ENCODE measurements around the gene SERPINA1.
A peak's percentile ranks its signal among the peaks of the same experiment; 100 is the strongest.

SERPINA1 gene

DNA sequence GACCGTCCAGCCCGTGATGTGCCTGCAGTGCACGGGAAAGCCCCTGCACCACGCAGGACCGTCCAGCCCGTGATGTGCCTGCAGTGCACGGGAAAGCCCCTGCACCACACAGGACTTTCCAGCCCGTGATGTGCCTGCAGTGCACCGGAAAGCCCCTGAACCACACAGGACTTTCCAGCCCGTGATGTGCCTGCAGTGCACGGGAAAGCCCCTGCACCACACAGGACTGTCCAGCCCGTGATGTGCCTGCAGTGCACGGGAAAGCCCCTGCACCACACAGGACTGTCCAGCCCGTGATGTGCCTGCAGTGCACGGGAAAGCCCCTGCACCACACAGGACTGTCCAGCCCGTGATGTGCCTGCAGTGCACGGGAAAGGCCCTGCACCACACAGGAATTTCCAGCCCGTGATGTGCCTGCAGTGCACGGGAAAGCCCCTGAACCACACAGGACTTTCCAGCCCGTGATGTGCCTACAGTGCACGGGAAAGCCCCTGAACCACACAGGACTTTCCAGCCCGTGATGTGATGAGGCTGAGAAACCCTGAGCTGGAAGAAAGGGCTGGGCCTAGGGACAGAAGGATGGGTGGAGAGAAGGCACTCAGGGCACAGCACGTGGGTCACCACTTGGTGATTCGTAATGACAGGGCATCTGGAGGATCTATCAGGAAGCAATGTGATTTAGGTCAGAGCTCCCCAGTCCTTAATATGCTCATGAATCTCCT, 42.2 kb downstream of the SERPINA1 start:
- peak; percentile 71 for DNase-seq (ENCODE audit: low read depth)

DNA sequence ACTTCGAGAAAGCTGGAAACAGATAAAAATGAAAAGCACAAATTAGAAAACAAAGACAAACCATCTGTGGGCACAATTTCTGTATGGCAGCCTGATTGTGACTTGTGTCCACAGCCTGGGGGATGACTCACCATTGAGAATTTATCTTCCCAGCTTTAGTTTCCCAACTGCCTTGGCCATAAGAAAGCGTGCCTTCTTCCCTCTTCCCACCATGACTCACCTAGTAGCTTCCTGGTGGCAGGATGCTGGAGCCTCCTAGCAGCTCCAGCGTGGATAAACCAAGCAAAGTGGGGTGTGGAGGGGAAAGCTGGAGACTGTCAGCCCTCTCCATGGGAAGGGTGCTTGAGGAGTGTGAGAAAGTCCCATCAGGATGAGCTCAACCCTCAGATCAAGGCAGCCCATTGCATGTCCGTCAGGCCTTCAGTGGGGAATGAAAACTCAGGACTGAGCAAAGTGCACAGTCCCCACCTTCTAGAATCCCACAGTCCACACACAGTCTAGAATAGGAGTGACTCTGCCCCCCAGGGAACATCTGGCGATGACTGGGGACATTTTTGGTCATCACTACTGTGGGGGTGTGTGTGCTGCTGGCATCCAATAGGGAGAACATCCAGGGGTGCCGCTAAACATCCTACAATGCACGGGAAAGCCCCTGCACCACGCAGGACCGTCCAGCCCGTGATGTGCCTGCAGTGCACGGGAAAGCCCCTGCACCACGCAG, 42.9 kb downstream of the SERPINA1 start:
- DNase-seq (ENCODE audit: low read depth) = no peak

DNA sequence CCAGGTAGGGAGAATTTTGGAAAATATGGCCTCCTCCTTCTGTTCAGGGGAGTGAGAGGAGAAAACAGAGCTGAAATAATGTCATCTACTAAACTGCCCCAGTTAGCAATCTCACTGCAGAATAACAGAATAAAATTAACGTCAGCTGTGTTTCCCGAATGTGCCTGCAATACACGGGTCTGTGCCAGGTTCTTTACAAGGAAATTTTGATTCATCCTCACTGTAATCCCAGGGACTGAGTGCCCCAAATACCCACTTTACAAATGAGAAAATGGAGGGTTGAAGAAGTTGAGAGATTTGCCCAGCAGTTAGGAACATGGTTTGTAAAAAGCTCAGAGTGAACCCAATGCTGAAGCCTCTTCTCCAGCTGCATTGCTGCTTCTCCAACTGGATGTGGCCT, 44.0 kb downstream of the SERPINA1 start:
- no peak for DNase-seq (ENCODE audit: low read depth)

DNA sequence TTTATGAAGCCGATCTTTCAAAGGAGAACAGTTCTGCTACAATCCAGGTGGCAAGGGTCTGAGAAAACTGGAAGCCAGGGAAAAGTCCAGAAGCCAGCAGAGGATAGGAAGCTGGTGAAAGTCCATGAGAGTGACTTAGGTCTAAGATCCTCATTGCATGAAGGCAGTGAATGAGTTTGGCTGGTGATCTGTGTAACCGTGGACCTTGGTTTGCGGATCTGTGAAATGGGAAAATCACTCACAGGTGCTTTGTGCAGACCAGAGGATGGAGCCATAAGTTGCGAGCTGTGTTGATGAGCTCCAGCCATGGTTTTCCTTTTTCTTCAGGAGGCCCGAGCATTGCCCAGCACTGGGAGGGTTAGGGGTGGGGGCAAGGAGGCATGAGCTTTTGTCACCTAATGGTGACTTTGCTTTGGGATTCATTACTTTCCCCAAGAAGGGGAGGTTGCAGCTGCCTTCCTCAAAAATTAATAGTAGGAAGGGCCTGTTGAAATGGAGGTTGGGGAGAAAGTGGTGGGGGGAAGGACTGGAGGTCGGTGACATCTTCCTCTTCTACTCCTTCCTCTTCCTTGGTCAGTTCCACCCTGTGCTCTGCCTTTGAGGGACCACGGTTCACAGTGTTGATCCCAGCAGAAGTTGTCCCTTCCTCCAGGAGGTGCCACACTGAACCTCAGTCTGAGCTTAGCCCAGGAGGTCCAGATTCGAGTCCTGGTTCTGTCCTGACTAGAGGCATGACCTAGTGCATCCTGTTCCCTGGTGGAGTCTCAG, 45.0 kb downstream of the SERPINA1 start:
- no peak for DNase-seq (ENCODE audit: low read depth)

GRCh38 chr14:94342334-94342934, 46.0 kb downstream of the SERPINA1 start:
- peak; percentile 21 for DNase-seq (ENCODE audit: low read depth)

DNA sequence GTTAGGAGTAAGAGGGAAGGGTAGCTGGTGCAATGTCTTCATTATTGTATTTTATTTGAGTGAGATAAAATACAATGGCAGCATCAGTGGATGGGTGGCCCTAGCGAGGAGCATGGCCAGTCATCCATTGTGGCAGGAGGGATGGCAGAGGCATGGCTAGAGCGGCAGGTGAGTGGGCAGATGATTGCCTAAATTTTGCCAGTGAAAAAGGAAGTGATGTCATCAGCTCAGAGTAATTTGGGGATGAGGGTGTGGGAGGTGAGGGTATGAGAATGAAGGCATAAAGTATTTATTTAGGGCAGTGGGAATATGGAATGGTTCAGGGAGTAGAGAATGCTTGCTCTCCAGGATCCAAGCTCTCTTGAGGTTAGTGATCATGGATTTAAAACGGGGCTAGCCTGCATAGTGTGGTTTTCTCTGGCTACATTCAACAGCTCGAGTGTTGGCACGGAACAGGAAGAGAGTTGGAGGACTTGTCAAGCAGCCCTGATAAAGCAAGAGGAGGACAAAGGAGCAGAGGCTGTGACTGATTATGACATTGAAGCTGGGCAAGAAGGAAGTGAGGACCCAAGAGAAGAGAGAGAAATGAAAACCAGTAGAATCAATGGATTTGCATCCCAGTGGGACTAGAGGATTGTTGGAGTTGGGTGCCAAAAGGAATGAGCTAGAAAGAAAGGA, 46.6 kb downstream of the SERPINA1 start:
- no peak for DNase-seq (ENCODE audit: low read depth)

DNA sequence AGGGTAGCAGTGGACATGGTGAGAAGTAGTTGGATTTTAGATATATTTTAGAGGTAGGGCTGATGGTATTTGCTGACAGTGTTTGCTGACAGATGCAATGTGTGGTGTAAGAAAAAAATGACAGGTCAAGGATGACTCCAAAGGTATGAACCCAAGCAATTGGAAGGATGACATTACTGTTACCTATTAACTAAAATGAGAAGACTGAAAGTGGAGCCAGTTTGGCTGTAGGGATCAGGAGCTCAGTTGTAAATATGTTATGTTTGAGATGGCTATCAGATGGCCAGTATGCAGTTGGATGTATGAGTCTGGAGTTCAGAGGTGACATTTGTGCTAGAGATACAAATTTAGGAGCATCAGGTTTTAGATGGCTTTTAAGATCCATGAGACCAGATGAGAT, 47.9 kb downstream of the SERPINA1 start:
- no peak for DNase-seq (ENCODE audit: low read depth)

DNA sequence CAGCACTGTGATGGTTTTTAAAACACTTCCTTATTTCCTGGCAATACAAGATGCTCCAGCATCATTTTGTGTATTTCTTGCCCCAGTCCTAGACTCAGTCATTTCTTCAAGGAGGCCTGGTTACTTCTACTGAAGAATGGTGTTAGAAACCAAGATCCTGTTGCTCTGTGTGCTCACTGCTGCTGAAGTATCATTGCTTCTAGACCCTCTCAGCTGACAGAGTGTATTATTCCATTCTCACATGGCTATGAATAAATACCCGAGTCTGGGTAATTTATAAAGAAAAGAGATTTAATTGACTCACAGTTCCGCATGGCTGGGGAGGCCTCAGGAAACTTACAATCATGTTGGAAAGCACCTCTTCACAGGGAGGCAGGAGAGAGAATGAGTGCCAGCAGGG, 50.4 kb downstream of the SERPINA1 start:
- DNase-seq (ENCODE audit: low read depth) = no peak

DNA sequence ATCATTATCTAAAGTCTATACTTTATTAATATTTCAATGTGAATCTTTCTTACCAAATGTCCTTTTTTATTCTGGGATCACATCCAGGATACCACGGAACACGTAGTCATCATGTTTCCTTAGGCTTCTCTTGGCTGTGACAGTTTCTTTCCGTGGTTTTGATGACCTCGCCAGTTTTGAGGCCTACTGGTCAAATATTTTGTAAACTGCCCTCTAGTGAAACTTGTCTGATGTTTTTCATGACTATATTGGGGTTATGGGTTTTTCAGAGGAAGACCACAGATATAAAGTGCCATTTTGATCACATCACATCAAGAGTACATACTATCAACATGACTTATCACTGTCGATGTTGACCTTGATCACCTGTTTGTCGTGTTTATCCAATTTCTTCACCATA, 51.1 kb downstream of the SERPINA1 start:
- DNase-seq (ENCODE audit: low read depth) = no peak

DNA sequence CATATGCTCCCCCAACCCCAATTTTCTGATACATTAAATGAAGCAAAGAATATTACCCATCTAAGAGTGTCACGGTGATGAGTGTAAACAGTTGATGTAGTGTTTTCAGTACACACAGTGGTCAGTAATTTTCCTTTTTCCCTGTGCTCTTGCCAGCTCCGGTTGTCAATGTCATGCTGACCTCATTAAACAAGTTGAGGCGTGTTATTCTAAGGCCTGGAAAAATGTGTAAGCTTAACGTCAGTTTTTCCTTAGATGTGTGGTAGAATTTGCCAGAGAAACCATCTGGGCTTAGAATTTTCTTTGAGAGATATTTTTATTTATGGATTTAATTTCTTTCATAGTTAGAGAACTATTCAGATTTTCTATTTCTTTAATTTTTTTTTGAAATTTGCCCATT, 53.5 kb downstream of the SERPINA1 start:
- DNase-seq (ENCODE audit: low read depth) = no peak

DNA sequence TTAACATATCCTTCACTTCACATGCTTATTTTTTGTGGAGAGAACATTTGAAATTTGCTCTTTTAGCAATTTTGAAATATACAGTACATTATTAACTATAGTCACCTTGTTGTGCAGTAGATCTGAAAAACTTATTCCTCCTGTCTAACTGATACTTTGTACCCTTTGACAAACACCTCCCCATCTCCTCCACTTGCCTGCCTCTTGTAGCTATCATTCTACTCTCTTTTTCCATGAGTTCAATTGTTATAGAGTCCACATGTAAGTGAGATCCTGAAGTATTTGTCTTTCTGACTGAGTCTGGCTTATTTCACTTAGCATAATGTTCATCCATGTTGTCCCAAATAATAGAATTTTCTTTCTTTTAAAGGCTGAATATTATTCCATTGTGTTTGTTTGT, 55.8 kb downstream of the SERPINA1 start:
- no peak for DNase-seq (ENCODE audit: low read depth)

DNA sequence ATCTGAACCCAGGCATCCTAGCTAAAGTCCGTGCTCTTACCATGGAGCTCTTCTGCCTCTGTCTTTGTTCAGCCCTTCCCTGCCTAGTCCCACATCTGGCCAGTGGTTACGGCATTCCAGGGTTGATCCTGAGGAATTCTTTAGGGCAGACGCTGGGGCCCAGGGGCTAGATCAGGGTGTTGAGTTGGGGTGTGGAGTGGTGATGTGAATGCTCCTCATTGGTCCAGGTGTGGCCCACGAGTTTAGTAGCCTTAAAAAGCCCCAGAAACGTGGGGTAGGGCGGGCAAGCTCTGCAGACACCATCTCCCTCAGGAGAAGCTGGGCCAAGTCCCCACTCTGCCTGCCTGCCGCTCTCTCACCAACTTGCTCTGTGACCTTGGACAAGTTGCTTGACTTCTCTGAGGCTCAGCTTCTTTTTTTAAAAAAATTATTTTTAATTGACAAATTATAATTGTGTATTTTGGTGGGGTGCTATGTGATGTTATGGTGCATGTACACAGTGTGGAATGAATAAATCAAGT, 56.3 kb downstream of the SERPINA1 start:
- no peak for DNase-seq (ENCODE audit: low read depth)

DNA sequence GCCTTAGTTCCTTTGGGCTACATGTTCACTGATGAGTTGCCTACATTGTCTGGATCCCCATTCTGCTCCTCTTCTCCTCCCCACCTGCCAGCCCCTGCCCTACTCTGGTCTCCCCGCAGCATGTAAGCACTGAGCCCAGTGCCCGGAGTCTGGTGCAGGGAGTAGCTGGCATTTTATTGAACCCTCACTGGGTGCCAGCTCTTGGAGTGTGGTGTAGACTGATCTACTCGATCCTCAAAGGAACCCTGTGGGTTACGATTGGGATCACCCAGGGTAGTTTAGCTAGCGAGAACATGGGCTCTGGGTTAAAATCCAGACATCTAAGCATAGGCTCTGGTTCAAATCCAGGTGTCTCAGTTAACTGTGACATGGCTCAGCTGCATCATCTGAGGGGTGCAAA, 56.9 kb downstream of the SERPINA1 start:
- no peak for DNase-seq (ENCODE audit: low read depth)

DNA sequence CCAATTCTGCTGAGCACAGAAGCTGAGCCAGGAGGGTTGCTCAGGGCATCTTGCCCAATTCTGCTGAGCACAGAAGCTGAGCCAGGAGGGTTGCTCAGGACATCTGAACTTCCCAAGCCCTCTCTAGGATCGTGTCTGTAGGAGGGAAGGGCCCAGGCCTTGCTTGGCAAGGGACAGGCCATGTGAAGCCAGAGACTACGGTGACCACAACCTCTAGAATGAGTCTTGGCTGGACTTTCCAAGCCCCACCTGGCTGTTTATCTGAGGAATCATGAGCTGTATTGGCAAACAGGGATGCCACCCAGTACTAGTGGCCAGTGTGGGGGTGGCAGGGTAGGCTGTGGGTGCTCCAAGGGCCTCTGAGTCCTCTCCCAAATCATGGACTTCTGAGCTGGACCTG, 57.5 kb downstream of the SERPINA1 start:
- no peak for DNase-seq (ENCODE audit: low read depth)

DNA sequence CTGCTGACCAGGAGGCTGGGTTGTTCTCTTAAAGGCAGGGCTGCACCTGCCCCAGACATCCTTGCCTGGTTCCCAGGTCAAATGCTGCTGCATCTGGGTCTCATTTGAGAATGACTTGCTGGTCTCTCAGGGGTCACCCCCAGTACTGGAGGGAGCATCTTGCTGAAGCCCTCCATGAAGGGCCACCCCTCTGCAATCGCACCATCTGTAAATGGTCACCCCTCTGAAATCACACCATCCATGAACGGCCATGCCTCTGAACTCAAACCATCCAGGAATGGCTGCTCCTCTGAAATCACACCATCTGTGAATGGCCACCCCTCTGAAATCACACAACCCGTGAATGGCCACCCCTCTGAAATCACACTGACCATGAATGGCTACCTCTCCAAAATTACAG, 58.0 kb downstream of the SERPINA1 start:
- no peak for DNase-seq (ENCODE audit: low read depth)

DNA sequence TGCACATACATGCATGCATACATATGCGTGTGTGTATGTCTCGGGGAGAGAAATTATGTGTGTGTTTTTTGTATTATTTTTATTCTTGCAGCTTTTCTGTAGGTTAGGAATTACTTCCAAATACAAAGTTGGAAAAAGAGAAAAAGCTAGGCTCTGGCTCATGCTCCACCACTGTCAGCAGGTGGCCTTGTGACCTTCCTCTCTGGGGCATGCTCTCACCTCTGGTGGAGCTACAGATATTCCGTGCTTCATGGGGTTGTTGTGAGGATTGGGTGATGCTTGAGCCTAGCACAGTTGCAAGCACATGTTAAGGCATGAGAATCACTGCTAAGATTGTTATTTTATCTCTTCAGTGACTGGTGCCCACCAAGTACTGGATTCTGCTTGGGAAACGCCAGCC, 58.5 kb downstream of the SERPINA1 start:
- DNase-seq (ENCODE audit: low read depth) = no peak

DNA sequence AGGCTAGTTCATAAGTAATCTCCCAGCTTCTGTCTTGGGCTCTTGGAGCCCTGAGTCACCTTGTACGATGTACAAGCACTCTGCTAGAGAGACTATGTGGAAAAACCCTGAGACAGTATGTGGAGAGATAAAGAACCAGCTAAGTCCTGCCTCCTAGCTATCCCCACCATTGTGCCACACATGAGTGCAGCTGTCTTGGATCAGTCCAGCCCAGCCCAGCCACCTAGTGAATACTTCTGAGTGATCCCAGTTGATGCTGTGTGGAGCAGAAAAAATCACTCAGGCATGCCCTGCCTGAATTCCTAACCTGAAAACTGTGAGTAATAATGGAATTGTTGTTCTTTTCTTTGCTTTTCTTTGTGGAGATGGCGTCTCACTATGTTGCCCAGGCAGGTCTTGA, 60.2 kb downstream of the SERPINA1 start:
- no peak for DNase-seq (ENCODE audit: low read depth)
